SK-N-SH (cell line): ENCODE data around the gene FSD2.

Experiments used
- EP300 ChIP-seq, 2 experiments: IDR thresholded peaks; 2 replicates each; pipeline versions ENCODE4 v1.4.0 to v1.6.1; 2012; ENCODE audit warnings: borderline replicate concordance in 1 of 2, low read depth in 1 of 2, low read length in 1 of 2
- EZH2phosphoT487 ChIP-seq: fragments of 200-600 bp; sonication (generic); IDR thresholded peaks from 2 replicates; pipeline ENCODE4 v1.6.1; 2017; ENCODE audit warnings: low read depth, mixed run types, mild to moderate bottlenecking, antibody characterized with exemption, moderate library complexity, borderline replicate concordance
- MXI1 ChIP-seq: IDR thresholded peaks from 2 replicates; pipeline ENCODE4 v1.6.1; 2012; ENCODE audit warnings: mild to moderate bottlenecking, low read depth, low read length, improper control_type of control experiment
- POLR2AphosphoS5 ChIP-seq: IDR thresholded peaks from 2 replicates; pipeline ENCODE4 v1.6.1; 2012; ENCODE audit warnings: low read depth, low read length
- RCOR1 ChIP-seq: fragments of 150-350 bp; IDR thresholded peaks from 2 replicates; pipeline ENCODE4 v1.6.1; 2017; ENCODE audit warnings: antibody characterized with exemption, low read length
- SMC3 ChIP-seq: IDR thresholded peaks from 2 replicates; pipeline ENCODE4 v1.6.1; 2012; ENCODE audit warnings: low read depth, low read length, improper control_type of control experiment
- TF ChIP-seq, protein P1 (sequence below): IDR thresholded peaks from 2 replicates; pipeline ENCODE4 v1.4.0; 2012; ENCODE audit warnings: low read depth
- TF ChIP-seq, protein P2 (sequence below): fragments of 200-600 bp; sonication (generic); IDR thresholded peaks from 2 replicates; pipeline ENCODE4 v1.6.1; 2017; ENCODE audit warnings: antibody characterized with exemption, mild to moderate bottlenecking, moderate library complexity
- TF ChIP-seq, protein P3 (sequence below): fragments of 150-350 bp; IDR thresholded peaks from 2 replicates; pipeline ENCODE4 v1.6.1; 2016; ENCODE audit warnings: mild to moderate bottlenecking, low read depth, low read length
- TF ChIP-seq, protein P4 (sequence below): IDR thresholded peaks from 2 replicates; pipeline ENCODE4 v1.6.1; 2012; ENCODE audit warnings: mild to moderate bottlenecking, low read depth, low read length, moderate library complexity

DNA sequence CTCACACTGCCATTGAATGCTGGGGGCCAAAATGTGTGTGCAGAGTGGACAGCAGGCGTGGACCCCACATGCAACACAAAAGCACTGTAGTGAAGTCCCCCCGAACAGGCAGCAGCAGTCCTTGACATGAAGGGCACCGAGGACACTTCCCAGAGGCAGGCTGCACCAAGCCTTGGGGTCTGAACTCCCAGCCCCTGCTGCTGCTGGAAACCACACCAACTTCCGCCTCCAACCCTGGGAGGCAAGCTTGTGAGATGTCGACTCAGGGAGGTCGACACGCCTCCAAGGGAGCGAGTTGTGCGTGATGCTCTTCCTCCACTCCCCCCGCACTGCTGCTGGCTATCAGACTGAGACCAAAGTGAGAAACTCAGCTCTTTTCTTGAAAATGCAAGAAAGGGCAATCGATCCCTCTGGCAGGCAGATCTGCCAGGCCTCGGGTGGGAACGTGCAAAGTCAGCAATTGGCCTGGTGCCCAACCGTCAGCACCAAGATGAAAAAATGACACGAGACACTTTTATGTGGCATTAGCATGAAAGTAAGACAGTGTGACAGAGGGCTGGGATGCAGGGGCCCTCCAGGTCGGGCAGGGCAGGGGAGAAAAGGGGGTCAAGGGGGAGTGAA, 47.2 kb upstream of the FSD2 start:
- TF ChIP-seq, protein P1, sequence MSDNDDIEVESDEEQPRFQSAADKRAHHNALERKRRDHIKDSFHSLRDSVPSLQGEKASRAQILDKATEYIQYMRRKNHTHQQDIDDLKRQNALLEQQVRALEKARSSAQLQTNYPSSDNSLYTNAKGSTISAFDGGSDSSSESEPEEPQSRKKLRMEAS: no peak
- TF ChIP-seq, protein P2, sequence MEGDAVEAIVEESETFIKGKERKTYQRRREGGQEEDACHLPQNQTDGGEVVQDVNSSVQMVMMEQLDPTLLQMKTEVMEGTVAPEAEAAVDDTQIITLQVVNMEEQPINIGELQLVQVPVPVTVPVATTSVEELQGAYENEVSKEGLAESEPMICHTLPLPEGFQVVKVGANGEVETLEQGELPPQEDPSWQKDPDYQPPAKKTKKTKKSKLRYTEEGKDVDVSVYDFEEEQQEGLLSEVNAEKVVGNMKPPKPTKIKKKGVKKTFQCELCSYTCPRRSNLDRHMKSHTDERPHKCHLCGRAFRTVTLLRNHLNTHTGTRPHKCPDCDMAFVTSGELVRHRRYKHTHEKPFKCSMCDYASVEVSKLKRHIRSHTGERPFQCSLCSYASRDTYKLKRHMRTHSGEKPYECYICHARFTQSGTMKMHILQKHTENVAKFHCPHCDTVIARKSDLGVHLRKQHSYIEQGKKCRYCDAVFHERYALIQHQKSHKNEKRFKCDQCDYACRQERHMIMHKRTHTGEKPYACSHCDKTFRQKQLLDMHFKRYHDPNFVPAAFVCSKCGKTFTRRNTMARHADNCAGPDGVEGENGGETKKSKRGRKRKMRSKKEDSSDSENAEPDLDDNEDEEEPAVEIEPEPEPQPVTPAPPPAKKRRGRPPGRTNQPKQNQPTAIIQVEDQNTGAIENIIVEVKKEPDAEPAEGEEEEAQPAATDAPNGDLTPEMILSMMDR: no peak
- TF ChIP-seq EP300 (IDR thresholded peaks at IDR 0.05; ENCODE audit: borderline replicate concordance in 1 of 2, low read depth in 1 of 2, low read length in 1 of 2) (no peak), EZH2phosphoT487 (no peak), MXI1 (no peak), SMC3 (no peak), RCOR1 (no peak), POLR2AphosphoS5 (no peak)
- TF ChIP-seq, protein P3, sequence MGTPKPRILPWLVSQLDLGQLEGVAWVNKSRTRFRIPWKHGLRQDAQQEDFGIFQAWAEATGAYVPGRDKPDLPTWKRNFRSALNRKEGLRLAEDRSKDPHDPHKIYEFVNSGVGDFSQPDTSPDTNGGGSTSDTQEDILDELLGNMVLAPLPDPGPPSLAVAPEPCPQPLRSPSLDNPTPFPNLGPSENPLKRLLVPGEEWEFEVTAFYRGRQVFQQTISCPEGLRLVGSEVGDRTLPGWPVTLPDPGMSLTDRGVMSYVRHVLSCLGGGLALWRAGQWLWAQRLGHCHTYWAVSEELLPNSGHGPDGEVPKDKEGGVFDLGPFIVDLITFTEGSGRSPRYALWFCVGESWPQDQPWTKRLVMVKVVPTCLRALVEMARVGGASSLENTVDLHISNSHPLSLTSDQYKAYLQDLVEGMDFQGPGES: no peak
- TF ChIP-seq, protein P4, sequence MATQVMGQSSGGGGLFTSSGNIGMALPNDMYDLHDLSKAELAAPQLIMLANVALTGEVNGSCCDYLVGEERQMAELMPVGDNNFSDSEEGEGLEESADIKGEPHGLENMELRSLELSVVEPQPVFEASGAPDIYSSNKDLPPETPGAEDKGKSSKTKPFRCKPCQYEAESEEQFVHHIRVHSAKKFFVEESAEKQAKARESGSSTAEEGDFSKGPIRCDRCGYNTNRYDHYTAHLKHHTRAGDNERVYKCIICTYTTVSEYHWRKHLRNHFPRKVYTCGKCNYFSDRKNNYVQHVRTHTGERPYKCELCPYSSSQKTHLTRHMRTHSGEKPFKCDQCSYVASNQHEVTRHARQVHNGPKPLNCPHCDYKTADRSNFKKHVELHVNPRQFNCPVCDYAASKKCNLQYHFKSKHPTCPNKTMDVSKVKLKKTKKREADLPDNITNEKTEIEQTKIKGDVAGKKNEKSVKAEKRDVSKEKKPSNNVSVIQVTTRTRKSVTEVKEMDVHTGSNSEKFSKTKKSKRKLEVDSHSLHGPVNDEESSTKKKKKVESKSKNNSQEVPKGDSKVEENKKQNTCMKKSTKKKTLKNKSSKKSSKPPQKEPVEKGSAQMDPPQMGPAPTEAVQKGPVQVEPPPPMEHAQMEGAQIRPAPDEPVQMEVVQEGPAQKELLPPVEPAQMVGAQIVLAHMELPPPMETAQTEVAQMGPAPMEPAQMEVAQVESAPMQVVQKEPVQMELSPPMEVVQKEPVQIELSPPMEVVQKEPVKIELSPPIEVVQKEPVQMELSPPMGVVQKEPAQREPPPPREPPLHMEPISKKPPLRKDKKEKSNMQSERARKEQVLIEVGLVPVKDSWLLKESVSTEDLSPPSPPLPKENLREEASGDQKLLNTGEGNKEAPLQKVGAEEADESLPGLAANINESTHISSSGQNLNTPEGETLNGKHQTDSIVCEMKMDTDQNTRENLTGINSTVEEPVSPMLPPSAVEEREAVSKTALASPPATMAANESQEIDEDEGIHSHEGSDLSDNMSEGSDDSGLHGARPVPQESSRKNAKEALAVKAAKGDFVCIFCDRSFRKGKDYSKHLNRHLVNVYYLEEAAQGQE: no peak
